ENCODE data around the gene RPL18.

- TF ChIP-seq EZH2 (IDR thresholded peaks at IDR 0.05; ENCODE audit: low read depth, unreplicated experiment) (no peak), CTCF (conservative IDR thresholded peaks at IDR 0.05; ENCODE audit: low read depth in 2 of 2) (no peak), POLR2AphosphoS5 (IDR thresholded peaks at IDR 0.05; ENCODE audit: low read depth) (no peak), REST (IDR thresholded peaks at IDR 0.05; ENCODE audit: unreplicated experiment) (no peak), CREB1 (CRISPR knock-in tag; IDR thresholded peaks at IDR 0.05; ENCODE audit: low read depth) (no peak), ZNF331 (CRISPR knock-in tag; IDR thresholded peaks at IDR 0.05; ENCODE audit: low read depth) (no peak), ETS1 (IDR thresholded peaks at IDR 0.05) (no peak), STAT1 (IDR thresholded peaks at IDR 0.05; ENCODE audit: unreplicated experiment) (no peak), EZH2phosphoT487 (IDR thresholded peaks at IDR 0.05; ENCODE audit: unreplicated experiment) (no peak), ZNF114 (CRISPR knock-in tag; IDR thresholded peaks at IDR 0.05) (no peak), JUNB (IDR thresholded peaks at IDR 0.05; ENCODE audit: unreplicated experiment) (no peak), ZNF462 (CRISPR knock-in tag; IDR thresholded peaks at IDR 0.05) (no peak), NANOG (IDR thresholded peaks at IDR 0.05; ENCODE audit: borderline replicate concordance) (no peak)
Observed at GRCh38 chr19:48665786-48666185, 46.8 kb upstream of the RPL18 start.
